VCaP (cell line): ENCODE measurements around the gene CIART.

Experiments used
- H3K27ac ChIP-seq: fragments of 450-650 bp; 2 replicates; pipeline ENCODE4 v1.5.1; 2017
- CTCF ChIP-seq: fragments of 450-650 bp; conservative IDR thresholded peaks from 2 replicates; pipeline ENCODE4 v1.5.1; 2017; ENCODE audit warnings: mild to moderate bottlenecking, moderate library complexity

Gene CIART

GRCh38 chr1:150280138-150280707, 2.1 kb upstream of the CIART start:
- no peak overlapping the region for H3K27ac ChIP-seq
- no peak for TF ChIP-seq CTCF

GRCh38 chr1:150281221-150281757, 1.1 kb upstream of the CIART start:
- TF ChIP-seq CTCF, result peak; percentile 89
- H3K27ac ChIP-seq, result peak overlapping the region; percentile 77

- H3K27ac ChIP-seq, result no peak overlapping the region
- no peak for TF ChIP-seq CTCF
Observed at GRCh38 chr1:150282558-150282958, 204 bp downstream of the CIART start.

- no peak overlapping the region for H3K27ac ChIP-seq
- TF ChIP-seq CTCF, result no peak
Observed at GRCh38 chr1:150283260-150283659, 906 bp downstream of the CIART start.

GRCh38 chr1:150288382-150288781, 6.0 kb downstream of the CIART start:
- H3K27ac ChIP-seq, result no peak overlapping the region
- no peak for TF ChIP-seq CTCF

GRCh38 chr1:150288822-150289221, 6.5 kb downstream of the CIART start:
- no peak overlapping the region for H3K27ac ChIP-seq
- TF ChIP-seq CTCF, result no peak

- no peak for TF ChIP-seq CTCF
- peak within 1 kb of the TSS; percentile 75 for H3K27ac ChIP-seq
Observed at GRCh38 chr1:150293433-150294253, 11.3 kb downstream of the CIART start, which contains the start of gene MRPS21. TSS of gene MRPS21 (plus strand) at chr1:150293861. CDS start at chr1:150294367, 506 bp downstream.
